GM12878 (cell line): ENCODE results near the gene DST. TPM values are rescaled to one million over a fixed set of nuclear protein-coding genes. Genes with fewer than 3 reads are reported as not detected.

ENCODE experiments used
- ATAC-seq: fragments of 200-7000 bp; cut with Tn5 transposase; 3 replicates; pipeline ENCODE4 v1.9.1; 2020; ENCODE audit warnings: mild to moderate bottlenecking, moderate library complexity
- BruUV-seq: library from RNA; stranded (reverse); fragments of 400-500 nt; replicated peaks from 2 replicates; lab custom pipeline; 2021; lab: Mats Ljungman, UMichigan
- CTCF ChIA-PET: fragments of 300-600 bp; sonication (Branson Sonifier 250); formaldehyde crosslinking; extraction: SDS; loops from one replicate; lab custom pipeline; 2021; ENCODE audit warnings: inconsistent platforms; lab: Yijun Ruan, JAX
- POLR2A ChIA-PET: fragments of 350-600 bp; formaldehyde crosslinking; extraction: SDS; loops from one replicate; lab custom pipeline; 2021; ENCODE audit warnings: inconsistent platforms; lab: Charles Lee
- RAD21 ChIA-PET: fragments of 300-600 bp; sonication (Branson Sonifier 250); formaldehyde crosslinking; loops from one replicate; lab custom pipeline; 2023; ENCODE audit warnings: antibody characterized with exemption; ENCODE audit not compliant: unreplicated experiment; lab: Charles Lee
- SMC1A ChIA-PET: fragments of 300-600 bp; sonication (Branson Sonifier 250); formaldehyde crosslinking; loops from one replicate; lab custom pipeline; 2023; ENCODE audit not compliant: unreplicated experiment, uncharacterized antibody; lab: Charles Lee
- DNase-seq: peaks from one replicate; pipeline ENCODE4 v3.0.0-alpha.2; 2011; ENCODE audit warnings: low read depth, low spot score
- FAIRE-seq: peaks from 3 replicates; lab custom pipeline; 2011; peaks lifted over from hg19 to GRCh38; lab: Jason Lieb, UNC
- H2AFZ ChIP-seq: 2 replicates; pipeline ENCODE4 v1.6.0; 2011; ENCODE audit warnings: low read depth, low read length, control low read depth; ENCODE audit not compliant: control insufficient read depth
- H3K27ac ChIP-seq: 2 replicates; pipeline ENCODE4 v1.5.1; 2011; ENCODE audit warnings: control low read depth; ENCODE audit not compliant: control insufficient read depth, insufficient read depth
- H3K27me3 ChIP-seq, 2 experiments: replicated peaks in 1 of 2; 2 replicates each; pipeline versions ENCODE4 v1.6.0 to v1.6.1; 2011; ENCODE audit warnings: low read length in 1 of 2; ENCODE audit not compliant: control insufficient read depth in 2 of 2, insufficient read depth in 2 of 2
- H3K36me3 ChIP-seq, 2 experiments: 2 replicates each; pipeline ENCODE4 v1.5.1; 2011; ENCODE audit warnings: low read length in 1 of 2; ENCODE audit not compliant: control insufficient read depth in 2 of 2, insufficient read depth in 2 of 2
- H3K4me1 ChIP-seq: 2 replicates; pipeline ENCODE4 v1.6.1; 2011; ENCODE audit warnings: mild to moderate bottlenecking, low read length, moderate library complexity, mixed read lengths; ENCODE audit not compliant: control insufficient read depth, insufficient read depth
- H3K4me2 ChIP-seq: 2 replicates; pipeline ENCODE4 v1.6.0; 2011; ENCODE audit warnings: control low read depth; ENCODE audit not compliant: control insufficient read depth, insufficient read depth
- H3K4me3 ChIP-seq: fragments of 200-600 bp; sonication (generic); 2 replicates; pipeline ENCODE4 v1.5.1; 2016
- H3K79me2 ChIP-seq: 2 replicates; pipeline ENCODE4 v1.6.0; 2011; ENCODE audit warnings: low read length; ENCODE audit not compliant: control insufficient read depth, insufficient read depth
- H3K9ac ChIP-seq: 2 replicates; pipeline ENCODE4 v1.8.0; 2011; ENCODE audit warnings: low read length, control low read depth, mixed read lengths; ENCODE audit not compliant: control insufficient read depth, insufficient read depth
- H3K9me3 ChIP-seq: replicated peaks from 3 replicates; pipeline ENCODE4 v1.5.1; 2011; ENCODE audit warnings: mild to moderate bottlenecking, low read length; ENCODE audit not compliant: control insufficient read depth, insufficient read depth
- H4K20me1 ChIP-seq: 2 replicates; pipeline ENCODE4 v1.6.0; 2011; ENCODE audit not compliant: control insufficient read depth, insufficient read depth
- CREB1 ChIP-seq: IDR thresholded peaks from 2 replicates; pipeline ENCODE4 v1.6.1; 2012; ENCODE audit warnings: low read depth, mild to moderate bottlenecking, inconsistent platforms
- EGR1 ChIP-seq, 2 experiments: IDR thresholded peaks; 1 replicate in 1 of 2; 2 replicates in 1 of 2; pipeline ENCODE4 v1.6.1; 2011 to 2012; ENCODE audit warnings: low read depth in 2 of 2, low read length in 2 of 2, borderline replicate concordance in 1 of 2, mild to moderate bottlenecking in 1 of 2, moderate library complexity in 1 of 2
- FOXK2 ChIP-seq: fragments of 450-650 bp; IDR thresholded peaks from 2 replicates; pipeline ENCODE4 v1.6.1; 2017; ENCODE audit warnings: mild to moderate bottlenecking, moderate library complexity
- GATAD2B ChIP-seq: fragments of 450-650 bp; conservative IDR thresholded peaks from 2 replicates; pipeline ENCODE4 v1.6.1; 2017; ENCODE audit warnings: low read depth, mild to moderate bottlenecking, moderate library complexity
- LARP7 ChIP-seq: fragments of 450-650 bp; IDR thresholded peaks from 2 replicates; pipeline ENCODE4 v1.6.1; 2017; ENCODE audit warnings: mild to moderate bottlenecking
- POLR2A ChIP-seq: IDR thresholded peaks from 2 replicates; pipeline ENCODE4 v1.6.1; 2011; ENCODE audit warnings: low read depth, mild to moderate bottlenecking, low read length
- SIN3A ChIP-seq: IDR thresholded peaks from 2 replicates; pipeline ENCODE4 v1.6.1; 2012; ENCODE audit warnings: low read depth, low read length, improper control_type of control experiment
- in situ Hi-C: fragments of 300-500 bp; cut with MboI; formaldehyde crosslinking; loops from 9 replicates; pipeline ENCODE4 v1.14.3; 2018; ENCODE audit warnings: mixed read lengths
- intact Hi-C: fragments of 100-400 bp; cut with micrococcal nuclease; formaldehyde crosslinking; loops from one replicate; pipeline ENCODE4 v1.14.2; 2022; ENCODE audit not compliant: unreplicated experiment
- polyA plus RNA-seq, 11 experiments: library from polyadenylated mRNA; depleted of rRNA in 4 of 11; unstranded in 6 of 11; stranded (reverse) in 5 of 11; fragments of >200 nt; fragmentation: Nextera tagmentation in 4 of 11; fragmentation: Illumina TruSeq in 1 of 11; extraction: Ambion mirVana in 4 of 11; extraction: Trizol in 1 of 11; gene quantifications; 1 replicate in 1 of 11; 2 replicates in 10 of 11; pipeline versions ENCODE4 v1.2.1 to v1.2.3, GENCODE V29; 2011 to 2016; ENCODE audit warnings: inconsistent platforms in 2 of 11, missing spikeins in 2 of 11, low read depth in 1 of 11
- total RNA-seq, 4 experiments: library from RNA; depleted of rRNA in 3 of 4; stranded (reverse); fragments of >200 nt in 3 of 4; fragmentation: Illumina TruSeq in 1 of 4; extraction: Trizol in 1 of 4; gene quantifications; 2 replicates each; pipeline versions ENCODE4 v1.2.1 to v1.2.3, GENCODE V29; 2013 to 2021
- TF ChIP-seq, protein P1 (sequence below): fragments of 450-650 bp; IDR thresholded peaks from 2 replicates; pipeline ENCODE4 v1.6.1; 2017; ENCODE audit warnings: mild to moderate bottlenecking, moderate library complexity
- TF ChIP-seq, protein P2 (sequence below): IDR thresholded peaks from 2 replicates; pipeline ENCODE4 v1.6.1; 2011; ENCODE audit warnings: low read depth, low read length, improper control_type of control experiment, borderline replicate concordance

Gene DST
- total and polyA plus RNA-seq, 10 of the 15 experiments (the other 5 are each of a cell fraction or from before 2014, with no cell fraction given), result 32.1 to 156 (median 75.0) TPM

GRCh38 chr6:56501993-56502392, 140.7 kb downstream of the DST start:
- Histone ChIP-seq H3K9me3 (no peaks in the 10 kb centered on the region), H3K79me2 (no peaks in the 10 kb centered on the region), H3K4me3 (no peak overlapping the region), H3K9ac (no peak overlapping the region), H3K4me2 (no peak overlapping the region), H3K27me3 (no peaks in the 10 kb centered on the region), H2AFZ (no peak overlapping the region), H3K36me3 (peaks cover 3 to 16% of the 10 kb centered on the region in 2 experiments), H3K4me1 (no peaks in the 10 kb centered on the region), H3K27ac (no peak overlapping the region), H4K20me1 (no peaks in the 10 kb centered on the region)
- intact Hi-C loops, result no loop called here
- no TSS peak for BruUV-seq
- ATAC-seq (no peak), DNase-seq (no peak), FAIRE-seq (no peak)
- SMC1A ChIA-PET, result interaction anchor here (1.6 kb wide), 1 partner anchor 40 kb away, joined by 4 read pairs; no protein-coding TSS in a partner anchor
- in situ Hi-C loops, result no loop called here
- TF ChIP-seq POLR2A (no peak), FOXK2 (no peak), SIN3A (no peak), LARP7 (no peak), CREB1 (no peak), GATAD2B (no peak), EGR1 (IDR thresholded peaks at IDR 0.05; ENCODE audit: borderline replicate concordance in 1 of 2, low read depth in 2 of 2, low read length in 2 of 2) (no peak)
- TF ChIP-seq, protein P1, sequence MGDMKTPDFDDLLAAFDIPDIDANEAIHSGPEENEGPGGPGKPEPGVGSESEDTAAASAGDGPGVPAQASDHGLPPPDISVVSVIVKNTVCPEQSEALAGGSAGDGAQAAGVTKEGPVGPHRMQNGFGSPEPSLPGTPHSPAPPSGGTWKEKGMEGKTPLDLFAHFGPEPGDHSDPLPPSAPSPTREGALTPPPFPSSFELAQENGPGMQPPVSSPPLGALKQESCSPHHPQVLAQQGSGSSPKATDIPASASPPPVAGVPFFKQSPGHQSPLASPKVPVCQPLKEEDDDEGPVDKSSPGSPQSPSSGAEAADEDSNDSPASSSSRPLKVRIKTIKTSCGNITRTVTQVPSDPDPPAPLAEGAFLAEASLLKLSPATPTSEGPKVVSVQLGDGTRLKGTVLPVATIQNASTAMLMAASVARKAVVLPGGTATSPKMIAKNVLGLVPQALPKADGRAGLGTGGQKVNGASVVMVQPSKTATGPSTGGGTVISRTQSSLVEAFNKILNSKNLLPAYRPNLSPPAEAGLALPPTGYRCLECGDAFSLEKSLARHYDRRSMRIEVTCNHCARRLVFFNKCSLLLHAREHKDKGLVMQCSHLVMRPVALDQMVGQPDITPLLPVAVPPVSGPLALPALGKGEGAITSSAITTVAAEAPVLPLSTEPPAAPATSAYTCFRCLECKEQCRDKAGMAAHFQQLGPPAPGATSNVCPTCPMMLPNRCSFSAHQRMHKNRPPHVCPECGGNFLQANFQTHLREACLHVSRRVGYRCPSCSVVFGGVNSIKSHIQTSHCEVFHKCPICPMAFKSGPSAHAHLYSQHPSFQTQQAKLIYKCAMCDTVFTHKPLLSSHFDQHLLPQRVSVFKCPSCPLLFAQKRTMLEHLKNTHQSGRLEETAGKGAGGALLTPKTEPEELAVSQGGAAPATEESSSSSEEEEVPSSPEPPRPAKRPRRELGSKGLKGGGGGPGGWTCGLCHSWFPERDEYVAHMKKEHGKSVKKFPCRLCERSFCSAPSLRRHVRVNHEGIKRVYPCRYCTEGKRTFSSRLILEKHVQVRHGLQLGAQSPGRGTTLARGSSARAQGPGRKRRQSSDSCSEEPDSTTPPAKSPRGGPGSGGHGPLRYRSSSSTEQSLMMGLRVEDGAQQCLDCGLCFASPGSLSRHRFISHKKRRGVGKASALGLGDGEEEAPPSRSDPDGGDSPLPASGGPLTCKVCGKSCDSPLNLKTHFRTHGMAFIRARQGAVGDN, result no peak
- TF ChIP-seq, protein P2, sequence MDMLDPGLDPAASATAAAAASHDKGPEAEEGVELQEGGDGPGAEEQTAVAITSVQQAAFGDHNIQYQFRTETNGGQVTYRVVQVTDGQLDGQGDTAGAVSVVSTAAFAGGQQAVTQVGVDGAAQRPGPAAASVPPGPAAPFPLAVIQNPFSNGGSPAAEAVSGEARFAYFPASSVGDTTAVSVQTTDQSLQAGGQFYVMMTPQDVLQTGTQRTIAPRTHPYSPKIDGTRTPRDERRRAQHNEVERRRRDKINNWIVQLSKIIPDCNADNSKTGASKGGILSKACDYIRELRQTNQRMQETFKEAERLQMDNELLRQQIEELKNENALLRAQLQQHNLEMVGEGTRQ, result no peak
- RAD21 ChIA-PET, result no interaction called here
- POLR2A ChIA-PET, result no interaction called here
- CTCF ChIA-PET, result no interaction called here
